Neutrophil (primary cell): ENCODE measurements around the gene CFAP97D2.

Source experiments
- H3K27ac ChIP-seq: fragments of 200-600 bp; sonication (generic); 2 replicates; pipeline ENCODE4 v1.5.1; 2016; ENCODE audit warnings: mild to moderate bottlenecking, moderate library complexity
- H3K27me3 ChIP-seq: fragments of 200-600 bp; sonication (generic); 2 replicates; pipeline ENCODE4 v1.6.0; 2016; ENCODE audit warnings: mild to moderate bottlenecking
- H3K36me3 ChIP-seq: fragments of 200-600 bp; sonication (generic); 2 replicates; pipeline ENCODE4 v1.5.1; 2017
- H3K4me1 ChIP-seq, 2 experiments: fragments of 200-600 bp in 1 of 2; sonication (generic) in 1 of 2; 1 replicate in 1 of 2; 2 replicates in 1 of 2; pipeline versions ENCODE4 v1.5.1 to v1.6.1; 2013 to 2016; ENCODE audit warnings: low read depth in 1 of 2, low read length in 1 of 2, mild to moderate bottlenecking in 1 of 2, moderate library complexity in 1 of 2; ENCODE audit not compliant: control insufficient read depth in 1 of 2, insufficient read depth in 1 of 2
- H3K4me3 ChIP-seq, 2 experiments: fragments of 200-600 bp in 1 of 2; sonication (generic) in 1 of 2; 1 replicate in 1 of 2; 2 replicates in 1 of 2; pipeline ENCODE4 v1.5.1; 2013 to 2016; ENCODE audit warnings: low read depth in 1 of 2, low read length in 1 of 2, mild to moderate bottlenecking in 1 of 2, moderate library complexity in 1 of 2
- H3K9me3 ChIP-seq: fragments of 200-600 bp; sonication (generic); 2 replicates; pipeline ENCODE4 v1.5.1; 2016
- TF ChIP-seq, protein P1 (sequence below): fragments of 200-600 bp; sonication (generic); IDR thresholded peaks from 2 replicates; pipeline ENCODE4 v1.5.1; 2016; ENCODE audit warnings: antibody characterized with exemption

Gene CFAP97D2

GRCh38 chr13:114230575-114230974, 51.5 kb downstream of the CFAP97D2 start:
- peaks cover 5 to 11% of the 10 kb centered on the region in 2 experiments for H3K4me1 ChIP-seq
- no peaks in the 10 kb centered on the region for H3K9me3 ChIP-seq
- H3K36me3 ChIP-seq: no peaks in the 10 kb centered on the region
- no peak overlapping the region for H3K4me3 ChIP-seq
- peaks cover 51% of the 10 kb centered on the region for H3K27me3 ChIP-seq
- TF ChIP-seq, protein P1, sequence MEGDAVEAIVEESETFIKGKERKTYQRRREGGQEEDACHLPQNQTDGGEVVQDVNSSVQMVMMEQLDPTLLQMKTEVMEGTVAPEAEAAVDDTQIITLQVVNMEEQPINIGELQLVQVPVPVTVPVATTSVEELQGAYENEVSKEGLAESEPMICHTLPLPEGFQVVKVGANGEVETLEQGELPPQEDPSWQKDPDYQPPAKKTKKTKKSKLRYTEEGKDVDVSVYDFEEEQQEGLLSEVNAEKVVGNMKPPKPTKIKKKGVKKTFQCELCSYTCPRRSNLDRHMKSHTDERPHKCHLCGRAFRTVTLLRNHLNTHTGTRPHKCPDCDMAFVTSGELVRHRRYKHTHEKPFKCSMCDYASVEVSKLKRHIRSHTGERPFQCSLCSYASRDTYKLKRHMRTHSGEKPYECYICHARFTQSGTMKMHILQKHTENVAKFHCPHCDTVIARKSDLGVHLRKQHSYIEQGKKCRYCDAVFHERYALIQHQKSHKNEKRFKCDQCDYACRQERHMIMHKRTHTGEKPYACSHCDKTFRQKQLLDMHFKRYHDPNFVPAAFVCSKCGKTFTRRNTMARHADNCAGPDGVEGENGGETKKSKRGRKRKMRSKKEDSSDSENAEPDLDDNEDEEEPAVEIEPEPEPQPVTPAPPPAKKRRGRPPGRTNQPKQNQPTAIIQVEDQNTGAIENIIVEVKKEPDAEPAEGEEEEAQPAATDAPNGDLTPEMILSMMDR: no peak
- no peak overlapping the region for H3K27ac ChIP-seq

DNA sequence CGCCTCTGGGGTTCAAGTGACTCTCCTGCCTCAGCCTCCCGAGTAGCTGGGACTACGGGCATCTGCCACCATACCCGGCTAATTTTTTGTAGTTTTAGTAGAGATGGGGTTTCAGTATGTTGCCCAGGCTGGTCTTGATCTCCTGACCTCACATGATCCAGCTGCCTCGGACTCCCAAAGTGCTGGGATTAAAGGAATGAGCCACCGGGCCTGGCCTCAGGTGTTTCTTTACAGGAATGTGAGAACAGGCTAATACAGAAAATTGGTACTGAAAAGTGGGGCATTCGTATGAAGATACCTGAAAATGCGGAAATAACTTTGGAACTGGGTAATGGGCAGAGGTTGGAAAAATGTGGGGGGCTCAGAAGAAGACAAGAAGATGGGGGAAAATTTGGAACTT, 52.8 kb downstream of the CFAP97D2 start:
- TF ChIP-seq, protein P1: no peak
- H3K27ac ChIP-seq: no peak overlapping the region
- no peak overlapping the region for H3K4me3 ChIP-seq
- H3K9me3 ChIP-seq: no peaks in the 10 kb centered on the region
- peaks cover 48% of the 10 kb centered on the region for H3K27me3 ChIP-seq
- peaks cover 9 to 13% of the 10 kb centered on the region in 2 experiments for H3K4me1 ChIP-seq
- H3K36me3 ChIP-seq: peaks cover 3% of the 10 kb centered on the region

DNA sequence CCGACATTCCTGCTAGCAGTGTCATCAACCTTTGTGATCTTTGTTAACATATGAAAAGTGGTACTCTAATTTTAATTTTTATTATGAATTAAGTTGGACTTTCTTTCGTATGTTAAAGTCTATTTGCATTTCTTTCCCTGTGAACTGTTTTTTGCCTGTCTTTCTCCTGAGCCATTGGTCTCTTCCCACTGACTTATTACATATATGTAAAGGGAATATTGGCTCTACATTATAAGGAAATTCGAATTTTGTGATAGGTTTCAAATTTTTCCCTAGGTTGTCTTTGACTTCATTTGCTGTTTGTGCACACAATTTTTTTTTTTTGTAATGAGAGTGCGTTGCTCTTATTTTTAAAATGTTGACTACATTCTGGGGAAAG, 55.2 kb downstream of the CFAP97D2 start:
- H3K4me3 ChIP-seq: peak overlapping the region; percentile 66 to 76
- peaks cover 24% of the 10 kb centered on the region for H3K27me3 ChIP-seq
- H3K36me3 ChIP-seq: peaks cover 24% of the 10 kb centered on the region
- H3K9me3 ChIP-seq: no peaks in the 10 kb centered on the region
- no peak overlapping the region for H3K27ac ChIP-seq
- peaks cover 9 to 12% of the 10 kb centered on the region in 2 experiments for H3K4me1 ChIP-seq
- TF ChIP-seq, protein P1: no peak

GRCh38 chr13:114234645-114235421, 55.8 kb downstream of the CFAP97D2 start, which contains the start of gene CDC16:
Gene CDC16, plus strand, starts transcription at chr13:114234897. Its CDS starts 188 bp downstream, at chr13:114235085.
- H3K27me3 ChIP-seq: peaks cover 19% of the 10 kb centered on the region
- no peaks in the 10 kb centered on the region for H3K9me3 ChIP-seq
- H3K36me3 ChIP-seq: peaks cover 30% of the 10 kb centered on the region
- peak within 1 kb of the TSS; percentile 66 to 76 for H3K4me3 ChIP-seq
- H3K27ac ChIP-seq: peak within 1 kb of the TSS; percentile 61
- TF ChIP-seq, protein P1: peak; percentile 30
- H3K4me1 ChIP-seq: peaks cover 9 to 12% of the 10 kb centered on the region in 2 experiments

DNA sequence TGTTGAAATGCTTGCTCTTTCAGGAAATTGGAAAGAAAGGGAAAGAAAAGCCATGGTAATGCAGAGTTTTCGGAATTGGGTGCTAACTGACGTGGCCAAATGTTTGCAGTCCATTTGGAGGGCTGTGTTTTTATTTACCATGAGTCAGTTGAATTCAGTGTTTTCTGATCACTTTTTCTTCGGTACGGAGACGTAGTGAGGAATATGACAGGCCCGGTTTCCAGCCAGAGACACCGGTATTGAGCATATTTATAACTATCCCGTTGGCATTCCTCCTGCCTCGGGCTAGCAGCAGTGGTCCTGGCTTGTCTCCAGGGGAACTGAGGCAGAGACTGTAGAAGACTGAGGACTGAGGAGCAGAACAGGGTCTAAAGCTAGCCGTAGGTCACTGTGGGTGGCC, 56.6 kb downstream of the CFAP97D2 start:
- H3K4me1 ChIP-seq: peaks cover 9 to 12% of the 10 kb centered on the region in 2 experiments
- TF ChIP-seq, protein P1: no peak
- H3K36me3 ChIP-seq: peaks cover 38% of the 10 kb centered on the region
- H3K9me3 ChIP-seq: no peaks in the 10 kb centered on the region
- H3K4me3 ChIP-seq: peak overlapping the region; percentile 66 to 76
- H3K27me3 ChIP-seq: peaks cover 10% of the 10 kb centered on the region
- no peak overlapping the region for H3K27ac ChIP-seq
